GM21381 (cell line): ENCODE measurements around the gene ARHGAP19.

ENCODE experiments used
- ATAC-seq: cut with Tn5 transposase; IDR thresholded peaks from one replicate; pipeline ENCODE4 v1.9.1; 2021; ENCODE audit warnings: mild to moderate bottlenecking, moderate library complexity; ENCODE audit not compliant: unreplicated experiment

The ARHGAP19 gene

GRCh38 chr10:97230146-97230545 lies 62.3 kb downstream of the ARHGAP19 start:
- ATAC-seq: no peak

- no peak for ATAC-seq
Observed at GRCh38 chr10:97229322-97230015, 63.0 kb downstream of the ARHGAP19 start.

- ATAC-seq: no peak
Observed at GRCh38 chr10:97228775-97229157, 63.7 kb downstream of the ARHGAP19 start.

GRCh38 chr10:97228130-97228774 lies 64.2 kb downstream of the ARHGAP19 start:
- ATAC-seq: no peak

- no peak for ATAC-seq
Observed at GRCh38 chr10:97226398-97226797, 66.0 kb downstream of the ARHGAP19 start.

GRCh38 chr10:97224483-97225435 lies 67.7 kb downstream of the ARHGAP19 start:
- no peak for ATAC-seq

GRCh38 chr10:97222326-97222961 lies 70.0 kb downstream of the ARHGAP19 start:
- ATAC-seq: no peak

- no peak for ATAC-seq
Observed at GRCh38 chr10:97220355-97220754, 72.1 kb downstream of the ARHGAP19 start.

- no peak for ATAC-seq
Observed at GRCh38 chr10:97217299-97217698, 75.1 kb downstream of the ARHGAP19 start.

GRCh38 chr10:97215619-97216260 lies 76.7 kb downstream of the ARHGAP19 start:
- ATAC-seq: no peak

GRCh38 chr10:97213431-97213830 lies 79.0 kb downstream of the ARHGAP19 start:
- ATAC-seq: no peak

- no peak for ATAC-seq
Observed at GRCh38 chr10:97211229-97211628, 81.2 kb downstream of the ARHGAP19 start.

- no peak for ATAC-seq
Observed at GRCh38 chr10:97210543-97210960, 81.9 kb downstream of the ARHGAP19 start.

GRCh38 chr10:97207756-97208346 lies 84.6 kb downstream of the ARHGAP19 start:
- ATAC-seq: no peak

- no peak for ATAC-seq
Observed at GRCh38 chr10:97207131-97207530, 85.3 kb downstream of the ARHGAP19 start.

- no peak for ATAC-seq
Observed at GRCh38 chr10:97204826-97205679, 87.4 kb downstream of the ARHGAP19 start.

- ATAC-seq: no peak
Observed at GRCh38 chr10:97203220-97203619, 89.2 kb downstream of the ARHGAP19 start.

- no peak for ATAC-seq
Observed at GRCh38 chr10:97200616-97201015, 91.8 kb downstream of the ARHGAP19 start.

GRCh38 chr10:97199152-97199551 lies 93.3 kb downstream of the ARHGAP19 start:
- ATAC-seq: no peak
